Measurements from ENCODE around the gene OAS3. TPM values are rescaled to one million over a fixed set of nuclear protein-coding genes. Genes with fewer than 3 reads are reported as not detected.

The OAS3 gene
- total and polyA plus RNA-seq, 9 of the 15 experiments (the other 6 are each of a cell fraction or from before 2014, with no cell fraction given), result 0.21 to 2.0 (median 0.83) TPM

DNA sequence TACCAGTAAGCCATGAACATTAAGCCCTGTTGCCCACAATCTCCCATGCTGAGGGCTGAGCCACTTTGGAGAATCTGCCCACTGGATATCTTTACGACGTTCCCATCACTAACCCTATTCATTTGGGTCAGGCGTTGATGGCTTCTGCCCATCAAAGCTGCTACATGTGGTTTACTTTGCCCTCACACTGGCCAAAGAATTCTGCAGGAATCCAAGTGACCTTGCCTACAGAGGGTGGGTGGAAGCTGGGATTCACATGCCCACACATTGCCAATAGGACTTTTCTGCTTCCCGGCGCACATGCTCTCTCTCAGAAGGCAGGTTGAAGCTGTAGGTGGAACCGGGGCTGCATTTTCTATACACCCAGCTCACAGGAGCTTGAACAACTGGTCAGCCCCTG, 68.4 kb downstream of the OAS3 start:
- H3K27me3 ChIP-seq (ENCODE audit: control insufficient read depth in 2 of 2, insufficient read depth in 2 of 2, low read length in 2 of 2), result peaks cover 6 to 35% of the 10 kb centered on the region in 2 experiments; a peak in 3 of 5 replicates
- H2AFZ ChIP-seq (ENCODE audit: low read depth, low read length), result no peak overlapping the region
- no peaks in the 10 kb centered on the region for H3K4me1 ChIP-seq (replicated peaks in 1 of 2; ENCODE audit: control insufficient read depth in 2 of 2, insufficient read depth in 2 of 2, low read length in 2 of 2)
- H3K4me3 ChIP-seq, result no peak overlapping the region
- no peak for FAIRE-seq
- TF ChIP-seq TCF7L2 (IDR thresholded peaks at IDR 0.05; ENCODE audit: low read depth, low read length), result no peak
- no peak for TF ChIP-seq SIX5 (IDR thresholded peaks at IDR 0.05; ENCODE audit: borderline replicate concordance in 1 of 2, insufficient read depth in 1 of 2, low read depth in 1 of 2, low read length in 2 of 2)
- no peak for TF ChIP-seq PTTG1 (tag; IDR thresholded peaks at IDR 0.05; ENCODE audit: low read depth)
- TF ChIP-seq SAFB2 (IDR thresholded peaks at IDR 0.05; ENCODE audit: borderline replicate concordance, low read depth, low read length, severe bottlenecking), result no peak
- TF ChIP-seq, protein P1, sequence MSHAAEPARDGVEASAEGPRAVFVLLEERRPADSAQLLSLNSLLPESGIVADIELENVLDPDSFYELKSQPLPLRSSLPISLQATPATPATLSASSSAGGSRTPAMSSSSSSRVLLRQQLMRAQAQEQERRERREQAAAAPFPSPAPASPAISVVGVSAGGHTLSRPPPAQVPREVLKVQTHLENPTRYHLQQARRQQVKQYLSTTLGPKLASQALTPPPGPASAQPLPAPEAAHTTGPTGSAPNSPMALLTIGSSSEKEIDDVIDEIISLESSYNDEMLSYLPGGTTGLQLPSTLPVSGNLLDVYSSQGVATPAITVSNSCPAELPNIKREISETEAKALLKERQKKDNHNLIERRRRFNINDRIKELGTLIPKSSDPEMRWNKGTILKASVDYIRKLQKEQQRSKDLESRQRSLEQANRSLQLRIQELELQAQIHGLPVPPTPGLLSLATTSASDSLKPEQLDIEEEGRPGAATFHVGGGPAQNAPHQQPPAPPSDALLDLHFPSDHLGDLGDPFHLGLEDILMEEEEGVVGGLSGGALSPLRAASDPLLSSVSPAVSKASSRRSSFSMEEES (CRISPR knock-in tag; IDR thresholded peaks at IDR 0.05), result no peak
- no peak for TF ChIP-seq TEAD1 (CRISPR knock-in tag; IDR thresholded peaks at IDR 0.05)
- TF ChIP-seq, protein P2, sequence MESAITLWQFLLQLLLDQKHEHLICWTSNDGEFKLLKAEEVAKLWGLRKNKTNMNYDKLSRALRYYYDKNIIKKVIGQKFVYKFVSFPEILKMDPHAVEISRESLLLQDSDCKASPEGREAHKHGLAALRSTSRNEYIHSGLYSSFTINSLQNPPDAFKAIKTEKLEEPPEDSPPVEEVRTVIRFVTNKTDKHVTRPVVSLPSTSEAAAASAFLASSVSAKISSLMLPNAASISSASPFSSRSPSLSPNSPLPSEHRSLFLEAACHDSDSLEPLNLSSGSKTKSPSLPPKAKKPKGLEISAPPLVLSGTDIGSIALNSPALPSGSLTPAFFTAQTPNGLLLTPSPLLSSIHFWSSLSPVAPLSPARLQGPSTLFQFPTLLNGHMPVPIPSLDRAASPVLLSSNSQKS (CRISPR knock-in tag; IDR thresholded peaks at IDR 0.05), result no peak
- TF ChIP-seq, protein P3, sequence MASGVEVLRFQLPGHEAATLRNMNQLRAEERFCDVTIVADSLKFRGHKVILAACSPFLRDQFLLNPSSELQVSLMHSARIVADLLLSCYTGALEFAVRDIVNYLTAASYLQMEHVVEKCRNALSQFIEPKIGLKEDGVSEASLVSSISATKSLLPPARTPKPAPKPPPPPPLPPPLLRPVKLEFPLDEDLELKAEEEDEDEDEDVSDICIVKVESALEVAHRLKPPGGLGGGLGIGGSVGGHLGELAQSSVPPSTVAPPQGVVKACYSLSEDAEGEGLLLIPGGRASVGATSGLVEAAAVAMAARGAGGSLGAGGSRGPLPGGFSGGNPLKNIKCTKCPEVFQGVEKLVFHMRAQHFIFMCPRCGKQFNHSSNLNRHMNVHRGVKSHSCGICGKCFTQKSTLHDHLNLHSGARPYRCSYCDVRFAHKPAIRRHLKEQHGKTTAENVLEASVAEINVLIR (CRISPR knock-in tag; IDR thresholded peaks at IDR 0.05), result no peak
- no peak for TF ChIP-seq TEAD2 (tag; IDR thresholded peaks at IDR 0.05)
- TF ChIP-seq MTF1 (CRISPR knock-in tag; IDR thresholded peaks at IDR 0.05; ENCODE audit: borderline replicate concordance), result no peak
- in situ Hi-C loops (cut with MboI), result no loop called here
- H3K4me2 ChIP-seq (ENCODE audit: insufficient read depth, low read length), result no peak overlapping the region
- H4K20me1 ChIP-seq (replicated peaks; ENCODE audit: control insufficient read depth, insufficient read depth, low read length), result peaks cover 3% of the 10 kb centered on the region; the same call in 1 of the 2 replicates
- 2% methylated on average over 6 of the region's 6 CpGs for WGBS (ENCODE audit: insufficient coverage, low coverage, missing lambda C conversion rate)
- H3K36me3 ChIP-seq (ENCODE audit: control insufficient read depth, insufficient read depth, low read length), result no peaks in the 10 kb centered on the region
- H3K9ac ChIP-seq (ENCODE audit: insufficient read depth in 1 of 2, low read depth in 2 of 2, low read length in 2 of 2), result no peak overlapping the region
- ATAC-seq, result no peak
- H3K79me2 ChIP-seq (ENCODE audit: control insufficient read depth, insufficient read depth, low read length), result no peaks in the 10 kb centered on the region
- ChIA-PET POLR2A (interaction anchor here (0.5 kb wide), 1 partner anchor 11 kb away, joined by 3 read pairs; no protein-coding TSS in a partner anchor), CTCF (ENCODE audit: low intra/inter-chr PET ratio) (no interaction called here)
- H3K27ac ChIP-seq (ENCODE audit: extremely low read depth, low read depth, low read length), result no peak overlapping the region
- no peaks in the 10 kb centered on the region for H3K9me1 ChIP-seq (ENCODE audit: control insufficient read depth, insufficient read depth, low read length)
- H3K9me3 ChIP-seq (replicated peaks; ENCODE audit: control insufficient read depth, insufficient read depth, low read depth, low read length), result no peaks in the 10 kb centered on the region
- BruUV-seq (replicated peaks), result no TSS peak
- DNase-seq (ENCODE audit: extremely low read depth in 1 of 4, low spot score in 3 of 4), result no peak
- intact Hi-C loops (cut with micrococcal nuclease), result no loop called here
